MM.1S (cell line): Measurements from ENCODE around the gene JPH4.
"Not testable (repeated sequence)": the region's sequence is repeated elsewhere in the genome, so short reads cannot be mapped to it uniquely, and the experiment has no call there.

Experiments
- DNase-seq: peaks from one replicate; pipeline ENCODE4 v3.0.0-alpha.2; 2015
- H2AFZ ChIP-seq: fragments of 300-600 bp; sonication (generic); 2 replicates; pipeline ENCODE4 v1.6.0; 2016; ENCODE audit warnings: antibody characterized with exemption, low read length
- H3F3A ChIP-seq: fragments of 300-600 bp; sonication (generic); 2 replicates; pipeline ENCODE4 v1.6.1; 2016; ENCODE audit warnings: mild to moderate bottlenecking, antibody characterized with exemption, low read length, moderate library complexity, mixed read lengths; ENCODE audit not compliant: insufficient read depth
- H3K27ac ChIP-seq: fragments of 300-600 bp; sonication (generic); 2 replicates; pipeline ENCODE4 v1.5.1; 2016; ENCODE audit warnings: mild to moderate bottlenecking, low read length
- H3K27me3 ChIP-seq: fragments of 300-600 bp; sonication (generic); replicated peaks from 2 replicates; pipeline ENCODE4 v1.6.0; 2016; ENCODE audit warnings: low read length; ENCODE audit not compliant: insufficient read depth
- H3K36me3 ChIP-seq: fragments of 300-600 bp; sonication (generic); replicated peaks from 2 replicates; pipeline ENCODE4 v1.6.1; 2016; ENCODE audit warnings: mild to moderate bottlenecking, low read length, mixed read lengths; ENCODE audit not compliant: insufficient read depth
- H3K4me1 ChIP-seq: fragments of 300-600 bp; sonication (generic); 2 replicates; pipeline ENCODE4 v1.6.1; 2016; ENCODE audit warnings: low read length, mixed read lengths
- H3K4me2 ChIP-seq: fragments of 300-600 bp; sonication (generic); 2 replicates; pipeline ENCODE4 v1.6.0; 2016; ENCODE audit warnings: low read depth, low read length
- H3K4me3 ChIP-seq: fragments of 300-600 bp; sonication (generic); 2 replicates; pipeline ENCODE4 v1.5.1; 2016; ENCODE audit warnings: low read length, mixed read lengths
- H3K79me2 ChIP-seq: fragments of 300-600 bp; sonication (generic); 2 replicates; pipeline ENCODE4 v1.6.1; 2016; ENCODE audit warnings: mixed run types, low read length, mixed read lengths
- H3K9ac ChIP-seq: fragments of 300-600 bp; sonication (generic); 2 replicates; pipeline ENCODE4 v1.6.1; 2016; ENCODE audit warnings: low read length, mixed read lengths
- H3K9me2 ChIP-seq: fragments of 300-600 bp; sonication (generic); replicated peaks from 2 replicates; pipeline ENCODE4 v1.6.1; 2016; ENCODE audit warnings: mild to moderate bottlenecking, low read length, mixed read lengths; ENCODE audit not compliant: insufficient read depth
- H3K9me3 ChIP-seq: fragments of 300-600 bp; sonication (generic); replicated peaks from 2 replicates; pipeline ENCODE4 v1.6.1; 2016; ENCODE audit warnings: mild to moderate bottlenecking, low read length, mixed read lengths; ENCODE audit not compliant: insufficient read depth
- H4K20me1 ChIP-seq: fragments of 300-600 bp; sonication (generic); 2 replicates; pipeline ENCODE4 v1.6.1; 2016; ENCODE audit warnings: mild to moderate bottlenecking, low read length, moderate library complexity, mixed read lengths; ENCODE audit not compliant: insufficient read depth
- CTCF ChIP-seq: fragments of 300-600 bp; sonication (generic); IDR thresholded peaks from 2 replicates; pipeline ENCODE4 v1.5.1; 2016; ENCODE audit warnings: antibody characterized with exemption, low read length, mixed read lengths
- EZH2 ChIP-seq: fragments of 300-600 bp; sonication (generic); optimal IDR thresholded peaks from 2 replicates; pipeline ENCODE3; 2017; ENCODE audit warnings: low read depth, mild to moderate bottlenecking, antibody characterized with exemption, low read length, mixed read lengths
- EZH2phosphoT487 ChIP-seq: fragments of 300-600 bp; sonication (generic); IDR thresholded peaks from 2 replicates; pipeline ENCODE4 v1.6.1; 2018; ENCODE audit warnings: antibody characterized with exemption, low read length

Gene JPH4

GRCh38 chr14:23588884-23589598 is 10.5 kb upstream of the JPH4 start:
- Histone ChIP-seq H3K9me2 (no peaks in the 10 kb centered on the region), H3K4me3 (no peak overlapping the region), H3K9me3 (no peaks in the 10 kb centered on the region), H3F3A (no peaks in the 10 kb centered on the region), H2AFZ (no peak overlapping the region), H4K20me1 (no peaks in the 10 kb centered on the region), H3K79me2 (no peaks in the 10 kb centered on the region), H3K4me1 (peaks cover 2% of the 10 kb centered on the region; the same call in 1 of the 2 replicates), H3K4me2 (no peak overlapping the region), H3K27me3 (no peaks in the 10 kb centered on the region), H3K36me3 (no peaks in the 10 kb centered on the region), H3K9ac (no peak overlapping the region), H3K27ac (no peak overlapping the region)
- peak; percentile 62 for TF ChIP-seq CTCF
- no peak for TF ChIP-seq EZH2phosphoT487
- DNase-seq: peak; percentile 55

GRCh38 chr14:23584527-23585203 is 6.1 kb upstream of the JPH4 start:
- DNase-seq, H3K27ac ChIP-seq, H3F3A ChIP-seq, H3K4me1 ChIP-seq, H3K9me2 ChIP-seq, H2AFZ ChIP-seq, H3K27me3 ChIP-seq, H3K79me2 ChIP-seq, H3K36me3 ChIP-seq, H3K9me3 ChIP-seq, H3K4me2 ChIP-seq, H4K20me1 ChIP-seq, H3K9ac ChIP-seq, H3K4me3 ChIP-seq: not testable (repeated sequence)

GRCh38 chr14:23583761-23584526 is 5.4 kb upstream of the JPH4 start:
- H3K9me2 ChIP-seq, H3K9me3 ChIP-seq, H3K9ac ChIP-seq, DNase-seq, H3K79me2 ChIP-seq, H3K27ac ChIP-seq, H3F3A ChIP-seq, H3K4me2 ChIP-seq, H3K4me1 ChIP-seq, H2AFZ ChIP-seq, H3K27me3 ChIP-seq, H3K36me3 ChIP-seq, H3K4me3 ChIP-seq, H4K20me1 ChIP-seq: not testable (repeated sequence)

GRCh38 chr14:23582906-23583760 is 4.5 kb upstream of the JPH4 start:
- Histone ChIP-seq H3K4me3 (no peak overlapping the region), H3K27me3 (0 out of 2 replicates have a peak, but pooled peaks cover 8% of the 10 kb centered on the region), H3K79me2 (no peaks in the 10 kb centered on the region), H3K36me3 (no peaks in the 10 kb centered on the region), H3F3A (no peaks in the 10 kb centered on the region), H4K20me1 (no peaks in the 10 kb centered on the region), H3K9ac (no peak overlapping the region), H3K27ac (no peak overlapping the region), H3K4me1 (no peaks in the 10 kb centered on the region), H3K9me2 (no peaks in the 10 kb centered on the region), H2AFZ (no peak overlapping the region), H3K9me3 (no peaks in the 10 kb centered on the region), H3K4me2 (no peak overlapping the region)
- DNase-seq: no peak
- TF ChIP-seq EZH2: no peak
- TF ChIP-seq EZH2phosphoT487: no peak
- no peak for TF ChIP-seq CTCF
